Muscle layer of colon (tissue), 2 donors: Measurements from ENCODE around the gene HSD17B3.
"Not testable (repeated sequence)": the region's sequence is repeated elsewhere in the genome, so short reads cannot be mapped to it uniquely, and the experiment has no call there.

Experiments
- H3K27ac ChIP-seq: one replicate; pipeline ENCODE4 v1.7.0; 2013; ENCODE audit warnings: low read depth, mild to moderate bottlenecking, low read length, moderate library complexity
- H3K27me3 ChIP-seq, 2 donors: one replicate each; pipeline ENCODE4 v1.7.0; 2013; ENCODE audit warnings: low read length in 2 of 2, mild to moderate bottlenecking in 2 of 2; ENCODE audit not compliant: insufficient read depth in 2 of 2, control insufficient read depth in 1 of 2
- H3K36me3 ChIP-seq: one replicate; pipeline ENCODE4 v1.7.0; 2013; ENCODE audit warnings: mild to moderate bottlenecking, low read length; ENCODE audit not compliant: insufficient read depth
- H3K4me1 ChIP-seq: one replicate; pipeline ENCODE4 v1.7.0; 2013; ENCODE audit warnings: mild to moderate bottlenecking, low read length; ENCODE audit not compliant: insufficient read depth
- H3K4me3 ChIP-seq, 2 donors: one replicate each; pipeline ENCODE4 v1.7.0; 2013; ENCODE audit warnings: low read length in 2 of 2, low read depth in 1 of 2, mild to moderate bottlenecking in 1 of 2, moderate library complexity in 1 of 2
- H3K9ac ChIP-seq: one replicate; pipeline ENCODE4 v1.7.0; 2013; ENCODE audit warnings: low read length
- H3K9me3 ChIP-seq: one replicate; pipeline ENCODE4 v1.7.0; 2013; ENCODE audit warnings: mild to moderate bottlenecking, low read length
- donor health status: abdominal sarcoma.
- donor health status: Adenocarcinoma of cecum.

The HSD17B3 gene

DNA sequence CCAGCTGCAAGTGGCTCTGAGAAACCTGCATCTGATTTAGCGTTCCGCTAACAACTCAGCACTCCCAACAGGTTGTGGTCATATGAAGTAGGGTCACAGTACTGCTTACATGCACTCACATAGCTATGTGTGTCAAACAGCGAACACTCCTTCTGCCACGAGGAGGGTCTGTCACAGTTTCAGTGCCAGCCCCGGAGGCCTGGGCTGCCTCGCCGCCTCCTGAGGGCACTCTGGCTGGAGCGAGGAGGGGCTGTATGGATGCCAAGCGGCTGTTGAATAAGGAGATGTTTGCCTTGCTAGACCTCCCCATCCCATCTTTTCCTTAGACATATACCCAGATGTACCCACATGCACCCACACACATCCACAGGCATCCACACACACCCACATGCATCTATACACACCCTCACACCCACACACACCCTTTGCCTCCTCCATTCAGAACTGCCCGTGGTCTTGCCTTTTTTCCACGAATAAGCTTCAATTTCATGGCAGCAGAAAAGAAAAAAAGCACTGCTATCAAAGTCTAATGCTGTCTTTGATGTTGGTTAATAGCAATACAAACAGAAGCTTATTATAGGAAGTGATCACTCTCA is 95.7 kb downstream of the HSD17B3 start:
- Histone ChIP-seq H3K9me3 (no peaks in the 10 kb centered on the region), H3K36me3 (no peaks in the 10 kb centered on the region), H3K27me3 (no peaks in the 10 kb centered on the region), H3K4me1 (no peaks in the 10 kb centered on the region), H3K4me3 (no peak overlapping the region), H3K9ac (no peak overlapping the region), H3K27ac (no peak overlapping the region)

GRCh38 chr9:96204853-96205252 is 97.1 kb downstream of the HSD17B3 start:
- no peak overlapping the region for H3K9ac ChIP-seq
- no peaks in the 10 kb centered on the region for H3K9me3 ChIP-seq
- no peaks in the 10 kb centered on the region for H3K4me1 ChIP-seq
- H3K36me3 ChIP-seq = no peaks in the 10 kb centered on the region
- H3K27me3 ChIP-seq = no peaks in the 10 kb centered on the region
- no peak overlapping the region for H3K4me3 ChIP-seq
- no peak overlapping the region for H3K27ac ChIP-seq

DNA sequence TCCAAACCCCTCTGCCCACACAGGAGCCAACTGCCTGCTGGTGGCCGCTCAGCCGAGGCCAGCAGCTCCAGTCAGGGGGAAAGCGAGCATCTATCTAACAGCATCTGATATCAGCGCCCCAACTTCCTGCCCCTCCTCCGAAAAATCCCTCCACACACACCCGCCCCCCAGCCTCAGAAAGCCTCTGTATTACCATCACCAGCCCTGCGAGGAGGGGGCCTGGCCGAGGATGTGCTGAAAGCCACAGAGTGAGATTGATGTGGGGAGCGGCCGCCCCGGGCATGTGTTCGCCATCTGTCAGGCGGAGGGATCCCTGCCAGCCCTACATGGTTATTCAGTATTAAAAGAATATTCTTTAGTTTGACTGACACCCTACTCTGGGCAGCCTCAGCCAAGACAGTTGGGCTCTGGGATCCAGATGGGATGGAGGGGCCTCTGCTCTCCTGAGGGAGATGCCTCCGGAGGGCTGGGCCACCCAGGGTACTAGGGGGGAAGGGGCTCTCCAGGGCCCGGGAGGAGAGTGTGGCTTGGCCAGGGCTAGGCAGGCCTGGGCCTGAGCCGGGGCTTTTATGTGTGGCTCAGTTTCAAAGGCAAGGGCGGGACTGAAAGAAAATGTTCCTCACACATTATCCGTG is 98.0 kb downstream of the HSD17B3 start:
- Histone ChIP-seq H3K4me1 (no peaks in the 10 kb centered on the region), H3K4me3 (no peak overlapping the region)

DNA sequence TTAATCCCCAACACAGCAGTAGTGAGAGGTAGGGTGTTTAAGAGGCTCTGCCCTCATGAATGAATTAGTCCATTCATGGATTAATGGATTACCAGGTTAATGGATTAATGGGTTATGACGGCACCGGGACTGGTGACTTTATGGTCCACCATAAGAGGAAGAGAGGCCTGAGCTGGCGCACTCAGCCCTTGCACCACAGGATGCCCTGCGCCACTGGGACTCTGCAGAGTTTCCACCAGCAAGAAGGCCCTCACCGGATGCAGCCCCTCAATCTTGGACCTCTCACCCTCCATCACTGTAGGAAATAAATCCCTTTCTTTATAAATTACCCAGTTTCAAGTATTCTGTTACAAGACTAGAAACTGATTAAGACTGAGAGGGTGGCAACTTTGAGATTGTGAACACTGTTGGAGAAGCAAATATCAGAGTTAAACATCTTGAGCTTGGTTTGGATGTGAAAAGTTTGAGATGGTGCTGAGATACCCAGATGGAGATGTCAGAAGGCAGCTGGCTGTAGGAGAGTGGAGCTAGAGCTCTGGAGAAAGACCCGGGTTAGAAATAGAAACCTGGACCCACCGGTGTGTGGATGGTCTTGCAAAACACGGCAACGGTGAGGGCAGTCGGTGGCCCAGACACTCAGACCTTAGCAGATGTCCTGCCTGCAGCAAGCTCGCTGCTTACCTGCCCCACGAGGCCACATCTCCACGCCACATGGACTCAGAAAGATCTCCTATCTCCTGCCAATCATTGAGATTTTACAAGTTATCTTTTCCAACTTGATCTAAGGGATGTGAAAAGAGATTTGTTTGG is 98.8 kb downstream of the HSD17B3 start:
- no peak overlapping the region for H3K9ac ChIP-seq
- H3K27me3 ChIP-seq = no peaks in the 10 kb centered on the region
- no peak overlapping the region for H3K4me3 ChIP-seq
- H3K4me1 ChIP-seq = no peaks in the 10 kb centered on the region
- no peak overlapping the region for H3K27ac ChIP-seq
- H3K36me3 ChIP-seq = no peaks in the 10 kb centered on the region
- no peaks in the 10 kb centered on the region for H3K9me3 ChIP-seq

More for the DNA sequence above, 98.0 kb downstream of the HSD17B3 start:
- H3K9ac ChIP-seq = no peak overlapping the region
- no peaks in the 10 kb centered on the region for H3K36me3 ChIP-seq
- H3K9me3 ChIP-seq = no peaks in the 10 kb centered on the region
- no peaks in the 10 kb centered on the region for H3K27me3 ChIP-seq
- no peak overlapping the region for H3K27ac ChIP-seq

DNA sequence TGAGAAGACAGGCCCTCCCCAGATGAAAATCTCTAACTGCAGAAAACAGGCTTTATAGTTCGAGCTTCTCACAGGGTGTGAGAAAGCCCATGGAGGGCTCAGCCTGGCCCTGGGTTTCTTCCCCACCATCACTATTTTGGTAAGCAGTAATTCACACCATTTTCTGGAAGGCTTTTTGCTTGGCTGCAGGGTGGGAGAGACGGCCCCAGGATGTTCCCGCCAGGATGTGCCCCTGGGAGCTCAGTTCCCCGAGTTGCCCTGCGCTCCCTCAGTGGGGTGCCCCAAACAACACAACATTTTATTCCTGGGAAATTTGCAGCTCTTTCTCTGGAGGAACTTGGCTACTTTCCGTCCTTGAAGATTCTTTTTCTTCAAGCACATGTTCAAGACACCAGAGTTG is 100.8 kb downstream of the HSD17B3 start:
- Histone ChIP-seq H3K36me3 (no peaks in the 10 kb centered on the region), H3K4me3 (no peak overlapping the region), H3K27me3 (no peaks in the 10 kb centered on the region), H3K27ac (no peak overlapping the region), H3K9me3 (no peaks in the 10 kb centered on the region), H3K9ac (no peak overlapping the region), H3K4me1 (no peaks in the 10 kb centered on the region)

DNA sequence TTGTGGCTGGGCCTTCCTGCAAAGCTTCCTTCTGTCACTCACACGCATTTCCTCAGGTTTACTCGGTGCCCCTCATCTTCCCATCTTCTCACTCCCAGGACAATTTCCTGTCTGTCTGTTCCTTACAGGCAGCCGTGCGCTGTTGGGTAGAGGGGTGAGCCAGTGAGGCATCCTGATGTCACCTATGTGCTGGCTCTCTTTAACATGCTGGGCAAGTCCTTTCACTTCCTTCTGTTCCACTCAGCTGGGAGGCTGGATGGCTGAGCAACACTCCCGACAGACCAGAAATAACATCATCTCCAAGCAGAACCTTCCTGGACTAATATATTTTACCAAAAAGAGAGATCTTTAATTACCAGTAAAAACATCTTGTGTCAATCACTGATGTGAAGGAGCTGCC is 103.0 kb downstream of the HSD17B3 start:
- no peak overlapping the region for H3K27ac ChIP-seq

DNA sequence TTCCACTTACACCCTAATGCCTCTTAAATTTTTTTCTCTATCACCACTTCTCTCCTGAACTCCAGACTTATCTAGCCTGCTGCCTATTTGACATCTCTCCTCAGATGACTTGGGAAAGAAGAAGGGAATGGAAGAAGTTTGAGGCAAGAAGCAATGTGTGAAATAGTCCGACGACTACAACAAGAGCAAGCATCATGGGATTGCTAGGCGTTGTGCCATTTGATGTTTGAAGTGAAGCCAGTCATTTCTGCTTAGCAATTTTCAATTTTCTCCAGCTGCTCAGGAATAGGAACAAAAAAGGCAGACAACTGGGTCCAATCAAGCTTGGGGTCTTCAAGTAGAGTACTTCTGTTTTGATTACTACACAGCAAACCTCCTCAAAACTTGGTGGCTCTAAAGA is 106.4 kb downstream of the HSD17B3 start:
- Histone ChIP-seq H3K4me3 (no peak overlapping the region), H3K9ac (no peak overlapping the region), H3K4me1 (no peaks in the 10 kb centered on the region), H3K9me3 (no peaks in the 10 kb centered on the region), H3K27me3 (no peaks in the 10 kb centered on the region), H3K36me3 (no peaks in the 10 kb centered on the region), H3K27ac (no peak overlapping the region)

More for the DNA sequence above, 103.0 kb downstream of the HSD17B3 start:
- Histone ChIP-seq H3K9me3 (no peaks in the 10 kb centered on the region), H3K9ac (no peak overlapping the region), H3K36me3 (no peaks in the 10 kb centered on the region), H3K4me1 (no peaks in the 10 kb centered on the region), H3K27me3 (no peaks in the 10 kb centered on the region), H3K4me3 (no peak overlapping the region)

GRCh38 chr9:96193236-96193755 is 108.7 kb downstream of the HSD17B3 start:
- Histone ChIP-seq H3K27me3 (no peaks in the 10 kb centered on the region), H3K27ac (no peak overlapping the region), H3K36me3 (no peaks in the 10 kb centered on the region), H3K9ac (no peak overlapping the region), H3K9me3 (no peaks in the 10 kb centered on the region), H3K4me3 (no peak overlapping the region), H3K4me1 (no peaks in the 10 kb centered on the region)

GRCh38 chr9:96192710-96193109 is 109.3 kb downstream of the HSD17B3 start:
- H3K27me3 ChIP-seq = no peaks in the 10 kb centered on the region
- H3K9me3 ChIP-seq = no peaks in the 10 kb centered on the region
- no peaks in the 10 kb centered on the region for H3K36me3 ChIP-seq
- H3K9ac ChIP-seq = no peak overlapping the region
- H3K4me1 ChIP-seq = no peaks in the 10 kb centered on the region
- no peak overlapping the region for H3K4me3 ChIP-seq
- H3K27ac ChIP-seq = no peak overlapping the region

DNA sequence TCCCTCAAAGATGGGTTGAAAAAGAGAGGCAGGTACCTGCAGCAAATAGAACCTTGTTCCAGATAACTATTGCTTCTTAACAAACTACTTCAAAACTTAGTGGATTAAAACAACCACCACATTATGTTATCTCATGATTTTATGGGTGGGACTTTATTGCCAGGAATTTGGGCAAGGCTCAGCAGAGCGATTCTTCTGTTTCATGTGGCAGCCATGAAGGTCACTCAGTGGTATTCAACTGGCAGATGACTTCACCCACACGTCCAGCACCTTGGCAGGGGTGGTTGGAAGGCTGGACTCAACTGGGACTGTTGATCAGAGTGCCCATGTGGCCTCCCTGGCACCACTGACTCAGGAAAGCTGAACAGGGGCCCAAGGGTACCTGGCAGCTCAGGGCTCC is 112.0 kb downstream of the HSD17B3 start:
- Histone ChIP-seq H3K27me3 (no peaks in the 10 kb centered on the region), H3K9me3 (peaks cover 7% of the 10 kb centered on the region), H3K4me3 (no peak overlapping the region), H3K27ac (no peak overlapping the region), H3K36me3 (no peaks in the 10 kb centered on the region), H3K9ac (no peak overlapping the region), H3K4me1 (peaks cover 5% of the 10 kb centered on the region)

GRCh38 chr9:96189581-96189980 is 112.4 kb downstream of the HSD17B3 start:
- not testable (repeated sequence) for H3K27me3 ChIP-seq, H3K4me1 ChIP-seq, H3K27ac ChIP-seq, H3K36me3 ChIP-seq, H3K9ac ChIP-seq, H3K4me3 ChIP-seq, H3K9me3 ChIP-seq
